GM12864 (cell line): ENCODE measurements around the gene INTS1.

Experiments
- DNase-seq: peaks from one replicate; pipeline ENCODE4 v3.0.0-alpha.2; 2011; ENCODE audit warnings: low read depth
- H3K4me3 ChIP-seq: 2 replicates; pipeline ENCODE4 v1.5.1; 2011; ENCODE audit warnings: mild to moderate bottlenecking, low read depth, low read length, control low read depth
- CTCF ChIP-seq: IDR thresholded peaks from 2 replicates; pipeline ENCODE4 v1.5.1; 2011; ENCODE audit warnings: low read depth, mild to moderate bottlenecking, moderate library complexity, low read length, control low read depth, inconsistent platforms; ENCODE audit errors: missing control alignments

INTS1 gene

DNA sequence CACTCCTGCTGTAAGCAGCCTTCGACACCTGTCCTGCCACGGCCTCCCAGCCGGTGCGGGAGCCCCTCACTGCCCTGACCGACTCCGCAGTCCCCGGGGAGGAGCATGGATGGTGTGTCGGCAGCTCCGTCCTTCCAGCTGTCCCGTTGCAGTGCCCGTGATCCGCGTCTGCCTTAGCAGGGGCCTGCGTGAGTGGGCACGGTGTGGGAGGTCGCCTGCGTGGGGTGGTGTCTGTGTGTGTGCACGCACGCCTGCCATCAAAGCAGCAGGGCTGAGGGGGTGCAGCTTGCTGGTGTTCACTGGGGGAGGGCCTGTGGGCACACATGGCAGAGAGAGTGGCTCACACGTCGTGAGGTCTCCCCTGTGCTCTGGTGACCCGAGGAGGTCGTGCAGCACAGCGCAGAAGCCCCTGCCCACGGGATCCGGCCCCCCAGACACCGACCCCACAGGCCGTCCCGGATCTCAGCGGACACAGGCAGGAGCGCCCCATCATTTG, 36.6 kb upstream of the INTS1 start:
- H3K4me3 ChIP-seq = no peak overlapping the region
- no peak for DNase-seq
- TF ChIP-seq CTCF = no peak

DNA sequence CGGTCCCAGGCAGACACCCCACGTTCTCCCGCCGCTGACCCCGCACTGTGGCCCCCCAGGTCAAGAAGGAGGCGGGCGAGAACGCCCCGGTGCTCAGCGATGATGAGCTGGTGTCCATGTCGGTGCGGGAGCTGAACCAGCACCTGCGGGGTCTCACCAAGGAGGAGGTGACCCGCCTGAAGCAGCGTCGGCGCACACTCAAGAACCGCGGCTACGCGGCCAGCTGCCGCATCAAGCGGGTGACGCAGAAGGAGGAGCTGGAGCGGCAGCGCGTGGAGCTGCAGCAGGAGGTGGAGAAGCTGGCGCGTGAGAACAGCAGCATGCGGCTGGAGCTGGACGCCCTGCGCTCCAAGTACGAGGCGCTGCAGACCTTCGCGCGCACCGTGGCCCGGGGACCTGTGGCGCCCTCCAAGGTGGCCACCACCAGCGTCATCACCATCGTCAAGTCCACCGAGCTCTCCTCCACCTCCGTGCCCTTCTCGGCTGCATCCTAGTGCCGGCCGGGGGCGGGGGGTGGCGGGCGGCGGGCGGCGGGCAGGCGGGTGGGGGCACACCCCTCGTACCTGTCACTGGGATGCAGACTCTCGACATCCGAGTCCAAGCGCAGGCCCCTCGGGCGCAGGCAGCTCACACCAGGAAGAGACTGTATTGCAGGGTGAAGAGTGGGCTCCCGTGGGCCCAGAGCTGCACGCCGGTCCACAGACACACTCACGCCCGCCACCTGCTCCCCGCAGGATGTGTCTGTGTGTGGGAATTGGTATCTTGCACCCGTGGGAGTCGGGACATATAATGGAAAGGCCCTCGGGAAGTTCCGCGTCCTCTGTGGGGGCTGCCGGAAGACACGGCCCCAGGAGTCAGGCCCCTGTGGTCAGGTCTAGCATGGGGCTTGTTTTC, 35.9 kb upstream of the INTS1 start:
- DNase-seq = no peak
- H3K4me3 ChIP-seq = no peak overlapping the region
- no peak for TF ChIP-seq CTCF

GRCh38 chr7:1539181-1539881, 35.1 kb upstream of the INTS1 start:
- no peak for TF ChIP-seq CTCF
- DNase-seq = no peak
- no peak overlapping the region for H3K4me3 ChIP-seq

DNA sequence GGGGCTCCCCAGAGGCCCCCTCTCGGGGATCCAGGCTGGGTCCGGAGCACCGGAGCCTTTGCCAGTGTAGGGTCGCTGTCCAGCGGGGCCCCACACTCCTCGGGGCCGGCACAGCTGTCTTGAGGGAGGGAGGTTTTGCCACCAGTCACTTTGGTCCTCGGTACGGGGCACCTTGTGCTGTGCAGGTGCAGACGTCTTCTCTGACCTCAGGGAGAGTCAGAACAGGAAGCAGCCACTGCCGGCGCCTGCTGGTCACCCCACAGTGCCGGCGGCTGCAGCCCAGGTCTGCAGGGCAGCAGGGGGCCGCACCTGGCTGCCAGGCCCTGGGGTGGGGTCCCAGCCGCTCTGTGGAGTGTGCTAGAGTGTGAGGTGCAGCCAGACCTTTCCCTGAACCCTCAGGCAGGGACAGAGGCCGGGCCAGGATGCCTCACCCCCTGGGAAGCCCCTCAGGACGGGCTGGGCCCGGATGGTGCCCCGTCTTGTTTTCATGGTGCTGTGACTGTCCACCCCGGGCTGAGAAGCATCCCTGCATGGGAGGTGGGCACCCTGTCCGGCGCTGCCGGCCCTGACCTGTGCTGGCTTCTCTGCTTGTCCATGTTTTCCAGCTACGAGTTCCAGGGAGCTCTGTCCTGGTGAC, 34.5 kb upstream of the INTS1 start:
- no peak for TF ChIP-seq CTCF
- no peak for DNase-seq
- no peak overlapping the region for H3K4me3 ChIP-seq

DNA sequence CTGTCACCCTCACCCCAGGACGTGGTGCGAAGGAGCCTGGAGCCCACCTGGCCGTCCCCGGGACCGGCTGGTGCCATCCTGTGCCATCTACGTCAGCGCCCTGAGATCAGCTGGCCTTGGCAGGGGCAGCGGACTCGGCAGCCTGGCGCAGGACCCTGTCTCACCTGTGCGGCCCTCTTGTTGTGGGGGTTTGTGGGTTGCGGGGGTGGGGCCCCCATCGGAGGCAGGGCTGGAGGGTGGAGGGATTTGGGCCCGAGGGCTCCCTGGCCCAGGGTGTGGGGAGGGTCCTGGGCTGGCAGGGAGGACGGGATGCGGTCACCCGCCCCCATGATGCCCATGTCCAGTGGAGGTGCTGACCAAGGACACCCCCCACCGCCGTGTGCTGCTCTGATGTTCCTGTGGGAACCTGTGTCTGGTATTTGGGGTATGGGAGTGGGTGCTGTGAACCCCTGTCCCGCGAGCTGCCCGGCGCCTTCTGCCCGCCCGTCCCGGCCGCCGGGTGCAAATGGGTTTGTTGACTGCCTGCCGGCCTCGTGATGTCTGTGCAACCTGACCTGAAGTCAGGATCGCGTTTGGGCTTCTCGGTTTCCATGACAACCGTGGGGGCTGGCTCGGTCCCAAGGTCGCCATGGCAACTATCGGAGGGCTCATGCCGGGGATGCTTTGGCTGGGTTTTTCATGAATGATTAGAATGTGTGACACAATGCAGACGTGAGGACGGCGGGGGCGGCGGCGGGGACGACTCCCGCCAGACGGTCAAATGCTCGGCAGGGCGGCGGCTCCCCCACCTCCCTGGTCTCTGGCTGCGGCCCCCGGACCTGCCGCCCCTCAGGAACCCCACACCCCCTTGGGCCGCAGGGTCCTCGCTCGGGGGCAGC, 33.6 kb upstream of the INTS1 start:
- no peak for TF ChIP-seq CTCF
- H3K4me3 ChIP-seq = no peak overlapping the region
- no peak for DNase-seq
